Lung (tissue), 12 donors: ENCODE results near the gene APOO. TPM values are rescaled to one million over a fixed set of nuclear protein-coding genes. Genes with fewer than 3 reads are reported as not detected.

Experiments used
- ATAC-seq: fragments of 200-7000 bp; cut with Tn5 transposase; one replicate; pipeline ENCODE4 v1.9.1; 2020; ENCODE audit warnings: moderate number of reproducible peaks; ENCODE audit not compliant: insufficient read depth, low FRiP score
- DNase-seq, 3 donors: peaks; one replicate each; pipeline ENCODE4 v3.0.0-alpha.2; 2013 to 2017
- H3K27ac ChIP-seq, 2 donors: one replicate each; pipeline ENCODE4 v1.5.1; 2013; ENCODE audit warnings: mild to moderate bottlenecking in 2 of 2, moderate library complexity in 2 of 2, control low read depth in 1 of 2, inconsistent platforms in 1 of 2, low read depth in 1 of 2, low read length in 1 of 2
- H3K27me3 ChIP-seq, 3 donors: one replicate each; pipeline ENCODE4 v1.5.1; 2013; ENCODE audit warnings: low read length in 2 of 3; ENCODE audit not compliant: control insufficient read depth in 3 of 3, insufficient read depth in 3 of 3
- H3K36me3 ChIP-seq, 4 donors: one replicate each; pipeline ENCODE4 v1.5.1; 2013; ENCODE audit warnings: low read length in 4 of 4, mild to moderate bottlenecking in 1 of 4, moderate library complexity in 1 of 4; ENCODE audit not compliant: control insufficient read depth in 4 of 4, insufficient read depth in 4 of 4
- H3K4me1 ChIP-seq, 5 donors: one replicate each; pipeline ENCODE4 v1.5.1; 2013; ENCODE audit warnings: low read length in 5 of 5, mild to moderate bottlenecking in 2 of 5, moderate library complexity in 1 of 5; ENCODE audit not compliant: control insufficient read depth in 5 of 5, insufficient read depth in 5 of 5
- H3K4me3 ChIP-seq: one replicate; pipeline ENCODE4 v1.5.1; 2013; ENCODE audit warnings: mild to moderate bottlenecking, control low read depth, moderate library complexity
- H3K9ac ChIP-seq, 2 donors: one replicate each; pipeline ENCODE4 v1.5.1; 2013; ENCODE audit warnings: low read length in 2 of 2, control low read depth in 1 of 2; ENCODE audit not compliant: insufficient read depth in 1 of 2
- H3K9me3 ChIP-seq, 4 donors: one replicate each; pipeline ENCODE4 v1.5.1; 2013; ENCODE audit warnings: low read length in 3 of 4, mild to moderate bottlenecking in 1 of 4, moderate library complexity in 1 of 4; ENCODE audit not compliant: control insufficient read depth in 4 of 4, insufficient read depth in 3 of 4
- WGBS, 2 donors: extraction: QIAGEN DNeasy Blood & Tissue Kit; methylation state at CpG; one replicate each; pipeline ENCODE4 v1.1.7; 2013; 5-methylcytosine and 5-hydroxymethylcytosine counted together
- polyA plus RNA-seq, 2 donors: library from polyadenylated mRNA; stranded (reverse); fragments of 200-250 nt; gene quantifications; one replicate each; pipeline ENCODE4 v1.2.1, GENCODE V29; 2013
- total RNA-seq, 2 donors: library from RNA; depleted of rRNA in 1 of 2; stranded (reverse); fragments of >200 nt in 1 of 2; gene quantifications; one replicate each; pipeline ENCODE4 v1.2.1, GENCODE V29; 2014 to 2021
- TF ChIP-seq, protein P1 (sequence below): IDR thresholded peaks from 2 replicates; pipeline ENCODE4 v1.5.1; 2012; ENCODE audit warnings: mild to moderate bottlenecking; ENCODE audit errors: control extremely low read depth, extremely low read depth
- donor health status: control.
- donor health status: control.
- donor health status: Bipolar disorder and iron deficiency.
- donor health status: healthy.
- donor health status: DM: yes; HTN: yes; CAD: no.

APOO gene
- total and polyA plus RNA-seq, 4 donors = 8.9 to 25.0 (median 22.6) TPM

DNA sequence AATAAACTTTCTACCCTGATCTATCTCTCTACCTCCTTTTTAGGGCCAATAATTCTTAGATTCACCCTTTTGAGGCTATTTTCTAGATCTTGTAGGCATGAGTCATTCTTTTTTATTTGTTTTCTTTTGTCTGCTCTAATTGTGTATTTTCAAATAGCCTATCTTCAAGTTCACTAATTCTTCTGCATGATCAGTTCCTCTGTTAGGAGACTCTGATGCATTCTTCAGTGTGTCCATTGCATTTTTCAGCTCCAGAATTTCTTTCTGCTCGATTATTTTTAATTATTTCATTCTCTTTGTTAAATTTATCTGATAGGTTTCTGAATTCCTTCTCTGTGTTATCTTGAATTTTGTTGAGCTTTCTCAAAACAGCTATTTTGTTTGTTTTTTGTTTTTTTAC is 11.4 kb upstream of the APOO start:
- Histone ChIP-seq H3K27me3 (peaks cover 0 to 16% (median 12%) of the 10 kb centered on the region in 3 donors), H3K4me3 (no peak overlapping the region), H3K36me3 (no peaks in the 10 kb centered on the region), H3K27ac (no peak overlapping the region), H3K4me1 (no peaks in the 10 kb centered on the region), H3K9me3 (no peaks in the 10 kb centered on the region), H3K9ac (no peak overlapping the region)
- WGBS, 2 donors = 66 to 92% methylated on average over 1 of the region's 1 CpG
- TF ChIP-seq, protein P1, sequence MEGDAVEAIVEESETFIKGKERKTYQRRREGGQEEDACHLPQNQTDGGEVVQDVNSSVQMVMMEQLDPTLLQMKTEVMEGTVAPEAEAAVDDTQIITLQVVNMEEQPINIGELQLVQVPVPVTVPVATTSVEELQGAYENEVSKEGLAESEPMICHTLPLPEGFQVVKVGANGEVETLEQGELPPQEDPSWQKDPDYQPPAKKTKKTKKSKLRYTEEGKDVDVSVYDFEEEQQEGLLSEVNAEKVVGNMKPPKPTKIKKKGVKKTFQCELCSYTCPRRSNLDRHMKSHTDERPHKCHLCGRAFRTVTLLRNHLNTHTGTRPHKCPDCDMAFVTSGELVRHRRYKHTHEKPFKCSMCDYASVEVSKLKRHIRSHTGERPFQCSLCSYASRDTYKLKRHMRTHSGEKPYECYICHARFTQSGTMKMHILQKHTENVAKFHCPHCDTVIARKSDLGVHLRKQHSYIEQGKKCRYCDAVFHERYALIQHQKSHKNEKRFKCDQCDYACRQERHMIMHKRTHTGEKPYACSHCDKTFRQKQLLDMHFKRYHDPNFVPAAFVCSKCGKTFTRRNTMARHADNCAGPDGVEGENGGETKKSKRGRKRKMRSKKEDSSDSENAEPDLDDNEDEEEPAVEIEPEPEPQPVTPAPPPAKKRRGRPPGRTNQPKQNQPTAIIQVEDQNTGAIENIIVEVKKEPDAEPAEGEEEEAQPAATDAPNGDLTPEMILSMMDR = no peak
- ATAC-seq = no peak
- no peak for DNase-seq

DNA sequence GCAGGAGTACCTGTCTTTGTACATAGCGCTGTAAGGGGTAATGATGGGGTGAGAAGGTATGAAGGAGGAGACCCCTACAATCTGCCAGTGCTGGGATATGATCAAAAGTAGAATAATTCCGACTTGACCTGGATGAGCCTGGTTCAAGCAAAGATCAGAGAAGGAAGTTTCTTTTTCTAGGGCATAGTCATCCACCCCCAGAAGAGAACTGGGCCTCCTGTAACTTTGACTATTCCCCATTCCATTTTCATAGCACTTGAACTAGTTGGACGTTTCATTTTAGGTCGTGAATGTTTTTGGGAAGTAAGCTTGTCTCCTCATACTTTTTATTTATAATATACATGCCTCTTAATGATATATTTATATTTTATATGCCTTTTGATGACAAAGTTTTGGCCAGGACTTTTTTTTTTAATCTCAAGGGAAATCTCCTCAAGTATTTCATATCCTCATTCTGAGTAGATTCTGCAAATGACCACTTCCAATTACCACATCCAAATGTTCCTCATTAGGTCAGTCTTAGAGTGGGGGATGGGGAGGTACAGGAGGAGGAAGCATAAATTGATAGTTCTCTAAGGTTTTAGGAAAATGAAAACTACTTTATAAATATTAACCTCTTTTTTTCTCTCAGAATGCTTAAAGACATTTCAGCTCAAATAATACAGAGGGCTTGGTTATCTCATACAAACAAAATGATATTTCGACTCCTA is 3.5 kb upstream of the APOO start:
- DNase-seq (no peak), ATAC-seq (no peak)
- Histone ChIP-seq H3K36me3 (no peaks in the 10 kb centered on the region), H3K27ac (no peak overlapping the region), H3K4me3 (no peak overlapping the region), H3K9ac (no peak overlapping the region), H3K27me3 (peaks cover 0 to 15% (median 9%) of the 10 kb centered on the region in 3 donors), H3K4me1 (peaks cover 0 to 2% (median 0%) of the 10 kb centered on the region in 5 donors), H3K9me3 (no peaks in the 10 kb centered on the region)
- TF ChIP-seq, protein P1 = no peak
- WGBS, 2 donors = 73 to 79% methylated on average over 5 of the region's 5 CpGs

DNA sequence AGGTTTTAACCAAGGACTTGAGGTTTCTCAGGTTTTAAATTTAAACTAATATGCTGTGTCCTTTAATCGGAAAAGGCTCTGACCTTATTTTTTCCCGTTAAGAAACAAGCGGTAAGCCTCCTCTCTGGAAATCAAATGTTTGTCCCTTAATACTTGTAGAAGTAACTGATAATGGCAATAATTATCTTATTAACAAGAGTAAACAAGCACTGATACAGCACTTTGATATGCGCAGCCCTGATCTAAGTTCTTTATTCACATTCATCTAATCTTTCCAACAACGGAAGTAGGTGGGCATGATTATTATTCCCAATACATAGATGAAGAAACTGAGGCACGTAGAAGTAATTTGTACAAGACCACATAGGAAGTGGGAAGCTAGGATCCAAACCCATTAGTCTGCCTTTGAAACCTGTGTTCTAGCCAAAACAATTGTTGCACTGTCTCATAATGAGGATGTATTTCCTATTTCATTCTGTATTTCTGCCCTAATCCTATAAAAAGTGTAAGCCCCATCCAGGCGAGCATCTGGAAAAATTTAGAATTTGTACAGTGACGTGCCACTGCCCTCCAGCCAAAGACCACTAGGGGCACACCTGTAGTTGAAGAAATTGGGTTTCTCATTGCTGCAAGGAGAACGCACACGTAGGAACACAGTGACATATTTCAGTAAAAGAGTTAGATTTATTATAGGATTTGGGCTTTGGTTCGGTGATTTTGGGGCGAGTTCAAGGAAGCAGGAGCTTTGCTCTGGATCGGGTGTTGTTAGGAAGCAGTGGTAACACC is 674 bp upstream of the APOO start:
- TF ChIP-seq, protein P1 = no peak
- DNase-seq (peak; percentile 20 to 42 (median 40)), ATAC-seq (no peak)
- WGBS, 2 donors = 23 to 44% methylated on average over 13 of the region's 13 CpGs
- Histone ChIP-seq H3K9ac (peak overlapping the region in 1 of 2 donors; percentile 84), H3K9me3 (no peaks in the 10 kb centered on the region), H3K4me1 (peaks cover 0 to 2% (median 0%) of the 10 kb centered on the region in 5 donors), H3K27me3 (peaks cover 0 to 11% (median 10%) of the 10 kb centered on the region in 3 donors), H3K27ac (peak overlapping the region in 1 of 2 donors; percentile 91), H3K36me3 (no peaks in the 10 kb centered on the region), H3K4me3 (no peak overlapping the region)
